Measurements from ENCODE around the gene LPCAT1. TPM values are rescaled to one million over a fixed set of nuclear protein-coding genes. Genes with fewer than 3 reads are reported as not detected.

The LPCAT1 gene
- total RNA-seq, 1 experiment from 2014 or later = 17.1 TPM

GRCh38 chr5:1445313-1445688 lies 78.5 kb downstream of the LPCAT1 start, which contains the start of gene SLC6A3:
Gene SLC6A3 (minus strand): TSS chr5:1445440. CDS start chr5:1443197, 2,243 bp downstream.
- CTCF ChIA-PET = no interaction called here
- Mint-ChIP-seq H3K4me3 (ENCODE audit: unreplicated experiment) (no peak within 1 kb of the TSS), H3K36me3 (ENCODE audit: insufficient read depth, unreplicated experiment) (no peaks in the 10 kb centered on the region), H3K4me1 (ENCODE audit: insufficient read depth, unreplicated experiment) (no peaks in the 10 kb centered on the region), H3K27ac (ENCODE audit: low read depth, unreplicated experiment) (no peak within 1 kb of the TSS), H3K27me3 (ENCODE audit: insufficient read depth, unreplicated experiment) (peaks cover 35% of the 10 kb centered on the region), H3K9me3 (ENCODE audit: unreplicated experiment) (peaks cover 7% of the 10 kb centered on the region)
- intact Hi-C loops (cut with micrococcal nuclease) = no loop called here
- no peak for DNase-seq (ENCODE audit: unreplicated experiment)
- TF ChIP-seq CTCF (IDR thresholded peaks at IDR 0.05; ENCODE audit: unreplicated experiment) = no peak
- POLR2A ChIA-PET = no interaction called here
- no TSS peak for BruUV-seq (replicated peaks)

- no peak for DNase-seq (ENCODE audit: unreplicated experiment)
- ChIA-PET CTCF (no interaction called here), POLR2A (no interaction called here)
- Mint-ChIP-seq H3K27me3 (ENCODE audit: insufficient read depth, unreplicated experiment) (peaks cover 39% of the 10 kb centered on the region), H3K4me3 (ENCODE audit: unreplicated experiment) (no peak overlapping the region), H3K27ac (ENCODE audit: low read depth, unreplicated experiment) (no peak overlapping the region), H3K9me3 (ENCODE audit: unreplicated experiment) (peaks cover 14% of the 10 kb centered on the region), H3K36me3 (ENCODE audit: insufficient read depth, unreplicated experiment) (no peaks in the 10 kb centered on the region), H3K4me1 (ENCODE audit: insufficient read depth, unreplicated experiment) (no peaks in the 10 kb centered on the region)
- intact Hi-C loops (cut with micrococcal nuclease) = no loop called here
- no peak for TF ChIP-seq CTCF (IDR thresholded peaks at IDR 0.05; ENCODE audit: unreplicated experiment)
- BruUV-seq (replicated peaks) = no TSS peak
Measured at GRCh38 chr5:1444361-1445189, 79.2 kb downstream of the LPCAT1 start.

GRCh38 chr5:1443991-1444360 lies 79.8 kb downstream of the LPCAT1 start:
- POLR2A ChIA-PET = no interaction called here
- H3K9me3 Mint-ChIP-seq (ENCODE audit: unreplicated experiment) = peaks cover 14% of the 10 kb centered on the region
- no peak overlapping the region for H3K4me3 Mint-ChIP-seq (ENCODE audit: unreplicated experiment)
- no peaks in the 10 kb centered on the region for H3K36me3 Mint-ChIP-seq (ENCODE audit: insufficient read depth, unreplicated experiment)
- no peak overlapping the region for H3K27ac Mint-ChIP-seq (ENCODE audit: low read depth, unreplicated experiment)
- H3K4me1 Mint-ChIP-seq (ENCODE audit: insufficient read depth, unreplicated experiment) = no peaks in the 10 kb centered on the region
- H3K27me3 Mint-ChIP-seq (ENCODE audit: insufficient read depth, unreplicated experiment) = peaks cover 34% of the 10 kb centered on the region
- no peak for TF ChIP-seq CTCF (IDR thresholded peaks at IDR 0.05; ENCODE audit: unreplicated experiment)
- CTCF ChIA-PET = no interaction called here
- intact Hi-C loops (cut with micrococcal nuclease) = no loop called here
- no TSS peak for BruUV-seq (replicated peaks)
- DNase-seq (ENCODE audit: unreplicated experiment) = no peak

- CTCF ChIA-PET = no interaction called here
- no peak for DNase-seq (ENCODE audit: unreplicated experiment)
- no peak overlapping the region for H3K27ac Mint-ChIP-seq (ENCODE audit: low read depth, unreplicated experiment)
Measured at GRCh38 chr5:1443171-1443570, 80.6 kb downstream of the LPCAT1 start.

More at GRCh38 chr5:1443171-1443570, 80.6 kb downstream of the LPCAT1 start:
- peaks cover 14% of the 10 kb centered on the region for H3K9me3 Mint-ChIP-seq (ENCODE audit: unreplicated experiment)
- peaks cover 26% of the 10 kb centered on the region for H3K27me3 Mint-ChIP-seq (ENCODE audit: insufficient read depth, unreplicated experiment)
- H3K4me1 Mint-ChIP-seq (ENCODE audit: insufficient read depth, unreplicated experiment) = no peaks in the 10 kb centered on the region
- no TSS peak for BruUV-seq (replicated peaks)
- no peak overlapping the region for H3K4me3 Mint-ChIP-seq (ENCODE audit: unreplicated experiment)
- intact Hi-C loops (cut with micrococcal nuclease) = no loop called here
- H3K36me3 Mint-ChIP-seq (ENCODE audit: insufficient read depth, unreplicated experiment) = no peaks in the 10 kb centered on the region
- POLR2A ChIA-PET = no interaction called here
- TF ChIP-seq CTCF (IDR thresholded peaks at IDR 0.05; ENCODE audit: unreplicated experiment) = no peak

All from MCF 10A (cell line).